Measurements from ENCODE around the gene CEP63.
"Not testable (repeated sequence)": the region's sequence is repeated elsewhere in the genome, so short reads cannot be mapped to it uniquely, and the experiment has no call there.

The CEP63 gene

GRCh38 chr3:134576426-134576825, 90.6 kb downstream of the CEP63 start:
- no peak for DNase-seq (ENCODE audit: low spot score)

GRCh38 chr3:134576831-134577230, 91.0 kb downstream of the CEP63 start:
- no peak for DNase-seq (ENCODE audit: low spot score)

GRCh38 chr3:134579141-134579665, 93.3 kb downstream of the CEP63 start:
- no peak for DNase-seq (ENCODE audit: low spot score)

- no peak for DNase-seq (ENCODE audit: low spot score)
Observed at GRCh38 chr3:134590766-134591165, 104.9 kb downstream of the CEP63 start.

GRCh38 chr3:134592806-134593205, 106.9 kb downstream of the CEP63 start:
- DNase-seq (ENCODE audit: low spot score): no peak

- no peak for DNase-seq (ENCODE audit: low spot score)
Observed at GRCh38 chr3:134594331-134594741, 108.5 kb downstream of the CEP63 start.

GRCh38 chr3:134594986-134595385, 109.1 kb downstream of the CEP63 start:
- DNase-seq (ENCODE audit: low spot score): not testable (repeated sequence)

- no peak for DNase-seq (ENCODE audit: low spot score)
Observed at GRCh38 chr3:134597390-134597970, 111.6 kb downstream of the CEP63 start.

GRCh38 chr3:134598763-134599545, 113.1 kb downstream of the CEP63 start:
- no peak for DNase-seq (ENCODE audit: low spot score)

- no peak for DNase-seq (ENCODE audit: low spot score)
Observed at GRCh38 chr3:134600206-134600605, 114.3 kb downstream of the CEP63 start.

- peak; percentile 94 for DNase-seq (ENCODE audit: low spot score)
Observed at GRCh38 chr3:134600685-134601463, 115.0 kb downstream of the CEP63 start.

GRCh38 chr3:134601539-134602439, 115.9 kb downstream of the CEP63 start:
- peak; percentile 71 for DNase-seq (ENCODE audit: low spot score)

GRCh38 chr3:134602440-134602814, 116.6 kb downstream of the CEP63 start:
- DNase-seq (ENCODE audit: low spot score): no peak

GRCh38 chr3:134603480-134603879, 117.6 kb downstream of the CEP63 start:
- no peak for DNase-seq (ENCODE audit: low spot score)

- no peak for DNase-seq (ENCODE audit: low spot score)
Observed at GRCh38 chr3:134603956-134604355, 118.1 kb downstream of the CEP63 start.

- DNase-seq (ENCODE audit: low spot score): no peak
Observed at GRCh38 chr3:134605556-134605955, 119.7 kb downstream of the CEP63 start.

- no peak for DNase-seq (ENCODE audit: low spot score)
Observed at GRCh38 chr3:134606033-134607025, 120.5 kb downstream of the CEP63 start.

GRCh38 chr3:134607054-134608022, 121.5 kb downstream of the CEP63 start:
- no peak for DNase-seq (ENCODE audit: low spot score)

All from AG20443 (cell line).